Osteocyte (in vitro differentiated cells): ENCODE data around the gene HOXB13. TPM values are rescaled to one million over a fixed set of nuclear protein-coding genes. Genes with fewer than 3 reads are reported as not detected.

ENCODE experiments used
- DNase-seq: peaks from one replicate; pipeline ENCODE4 v3.0.0; 2021; ENCODE audit warnings: mixed read lengths; ENCODE audit not compliant: unreplicated experiment; ENCODE audit errors: extremely low spot score
- H3K27ac Mint-ChIP-seq: one replicate; pipeline ENCODE4 v1.8.0; 2021; ENCODE audit warnings: mild to moderate bottlenecking, mixed read lengths; ENCODE audit not compliant: unreplicated experiment
- H3K27me3 Mint-ChIP-seq: one replicate; pipeline ENCODE4 v1.8.0; 2021; ENCODE audit warnings: mixed read lengths; ENCODE audit not compliant: unreplicated experiment
- H3K36me3 Mint-ChIP-seq: one replicate; pipeline ENCODE4 v1.8.0; 2021; ENCODE audit warnings: mixed read lengths; ENCODE audit not compliant: unreplicated experiment
- H3K4me1 Mint-ChIP-seq: one replicate; pipeline ENCODE4 v1.8.0; 2021; ENCODE audit warnings: mixed read lengths; ENCODE audit not compliant: unreplicated experiment
- H3K4me3 Mint-ChIP-seq: one replicate; pipeline ENCODE4 v1.8.0; 2021; ENCODE audit warnings: mild to moderate bottlenecking, moderate library complexity, mixed read lengths; ENCODE audit not compliant: unreplicated experiment
- H3K9me3 Mint-ChIP-seq: one replicate; pipeline ENCODE4 v1.8.0; 2021; ENCODE audit warnings: mixed read lengths; ENCODE audit not compliant: unreplicated experiment
- total RNA-seq: library from RNA; stranded (reverse); gene quantifications from 2 replicates; pipeline ENCODE4 v1.2.1, GENCODE V29; 2021
- TF ChIP-seq, protein P1 (sequence below): fragments of 200-600 bp; sonication (generic); IDR thresholded peaks from 2 replicates; pipeline ENCODE4 v1.5.0; 2021; ENCODE audit warnings: antibody characterized with exemption, mild to moderate bottlenecking, moderate library complexity

HOXB13 gene
- total RNA-seq, 1 donor from 2014 or later, result not detected

DNA sequence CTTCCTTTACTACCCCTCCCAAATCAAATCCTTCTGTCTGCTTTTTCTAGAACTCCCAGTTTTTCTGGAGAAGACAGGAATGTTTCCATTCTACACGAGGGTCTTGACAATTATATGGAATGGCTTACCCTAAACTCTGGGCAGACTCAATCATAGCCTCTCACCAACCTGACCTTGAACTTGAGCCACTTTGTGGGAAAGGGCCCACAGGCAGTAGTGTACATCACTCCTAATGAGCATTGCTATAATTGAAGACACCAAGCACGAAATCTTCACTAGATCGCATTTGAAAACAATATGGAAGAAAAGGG lies 1.6 kb upstream of the HOXB13 start:
- Mint-ChIP-seq H3K4me3 (no peak overlapping the region), H3K9me3 (no peaks in the 10 kb centered on the region), H3K4me1 (peaks cover 20% of the 10 kb centered on the region), H3K36me3 (peaks cover 3% of the 10 kb centered on the region), H3K27ac (no peak overlapping the region), H3K27me3 (peaks cover 96% of the 10 kb centered on the region)
- no peak for DNase-seq
- TF ChIP-seq, protein P1, sequence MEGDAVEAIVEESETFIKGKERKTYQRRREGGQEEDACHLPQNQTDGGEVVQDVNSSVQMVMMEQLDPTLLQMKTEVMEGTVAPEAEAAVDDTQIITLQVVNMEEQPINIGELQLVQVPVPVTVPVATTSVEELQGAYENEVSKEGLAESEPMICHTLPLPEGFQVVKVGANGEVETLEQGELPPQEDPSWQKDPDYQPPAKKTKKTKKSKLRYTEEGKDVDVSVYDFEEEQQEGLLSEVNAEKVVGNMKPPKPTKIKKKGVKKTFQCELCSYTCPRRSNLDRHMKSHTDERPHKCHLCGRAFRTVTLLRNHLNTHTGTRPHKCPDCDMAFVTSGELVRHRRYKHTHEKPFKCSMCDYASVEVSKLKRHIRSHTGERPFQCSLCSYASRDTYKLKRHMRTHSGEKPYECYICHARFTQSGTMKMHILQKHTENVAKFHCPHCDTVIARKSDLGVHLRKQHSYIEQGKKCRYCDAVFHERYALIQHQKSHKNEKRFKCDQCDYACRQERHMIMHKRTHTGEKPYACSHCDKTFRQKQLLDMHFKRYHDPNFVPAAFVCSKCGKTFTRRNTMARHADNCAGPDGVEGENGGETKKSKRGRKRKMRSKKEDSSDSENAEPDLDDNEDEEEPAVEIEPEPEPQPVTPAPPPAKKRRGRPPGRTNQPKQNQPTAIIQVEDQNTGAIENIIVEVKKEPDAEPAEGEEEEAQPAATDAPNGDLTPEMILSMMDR, result no peak

DNA sequence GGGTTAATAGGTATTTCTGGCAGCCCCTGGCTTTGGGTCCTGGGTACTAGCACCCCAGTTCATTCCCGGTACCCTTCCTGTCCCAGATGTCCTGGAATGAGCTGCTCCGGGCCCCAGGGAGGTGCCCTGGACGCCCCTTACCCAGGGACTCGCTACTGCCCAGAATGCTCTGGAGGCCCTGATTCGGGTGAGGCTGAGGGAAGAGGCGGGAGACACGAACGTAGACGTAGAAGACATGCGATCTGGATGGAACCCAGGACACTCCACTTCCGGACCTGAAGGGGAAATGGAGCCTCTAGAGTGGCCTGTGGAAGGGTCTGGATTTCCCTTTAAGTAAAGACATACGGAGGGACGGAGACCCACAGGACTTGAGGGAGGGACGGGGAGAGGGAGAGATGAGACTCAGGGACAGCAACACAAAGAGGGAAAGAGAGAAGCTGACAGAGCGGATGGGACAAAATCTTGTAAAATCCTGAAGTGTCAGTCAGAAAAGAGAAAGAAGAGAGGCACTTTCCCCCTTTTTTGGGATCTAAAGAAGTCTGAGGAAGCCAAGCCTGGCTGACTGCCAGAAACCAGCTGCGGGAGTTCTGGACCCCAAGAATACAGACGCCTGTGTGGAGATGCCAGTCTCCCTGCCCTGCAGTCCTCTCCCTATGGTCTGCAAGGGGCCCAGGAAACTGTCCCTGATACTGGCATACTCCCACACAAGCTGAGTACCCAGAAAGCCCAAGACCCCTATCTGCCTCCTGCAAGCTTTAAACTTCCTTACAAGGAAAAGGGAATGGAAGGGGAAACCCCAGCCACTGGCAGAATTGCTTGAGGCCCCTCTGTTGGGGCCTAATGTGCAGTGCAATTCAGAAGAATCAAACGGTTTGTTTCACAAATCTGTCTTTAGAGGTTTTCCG lies 1.0 kb upstream of the HOXB13 start:
- TF ChIP-seq, protein P1, result no peak
- Mint-ChIP-seq H3K27me3 (peaks cover 95% of the 10 kb centered on the region), H3K27ac (no peak overlapping the region), H3K4me1 (peaks cover 20% of the 10 kb centered on the region), H3K9me3 (no peaks in the 10 kb centered on the region), H3K36me3 (peaks cover 3% of the 10 kb centered on the region), H3K4me3 (peak overlapping the region; percentile 54)
- DNase-seq, result no peak

DNA sequence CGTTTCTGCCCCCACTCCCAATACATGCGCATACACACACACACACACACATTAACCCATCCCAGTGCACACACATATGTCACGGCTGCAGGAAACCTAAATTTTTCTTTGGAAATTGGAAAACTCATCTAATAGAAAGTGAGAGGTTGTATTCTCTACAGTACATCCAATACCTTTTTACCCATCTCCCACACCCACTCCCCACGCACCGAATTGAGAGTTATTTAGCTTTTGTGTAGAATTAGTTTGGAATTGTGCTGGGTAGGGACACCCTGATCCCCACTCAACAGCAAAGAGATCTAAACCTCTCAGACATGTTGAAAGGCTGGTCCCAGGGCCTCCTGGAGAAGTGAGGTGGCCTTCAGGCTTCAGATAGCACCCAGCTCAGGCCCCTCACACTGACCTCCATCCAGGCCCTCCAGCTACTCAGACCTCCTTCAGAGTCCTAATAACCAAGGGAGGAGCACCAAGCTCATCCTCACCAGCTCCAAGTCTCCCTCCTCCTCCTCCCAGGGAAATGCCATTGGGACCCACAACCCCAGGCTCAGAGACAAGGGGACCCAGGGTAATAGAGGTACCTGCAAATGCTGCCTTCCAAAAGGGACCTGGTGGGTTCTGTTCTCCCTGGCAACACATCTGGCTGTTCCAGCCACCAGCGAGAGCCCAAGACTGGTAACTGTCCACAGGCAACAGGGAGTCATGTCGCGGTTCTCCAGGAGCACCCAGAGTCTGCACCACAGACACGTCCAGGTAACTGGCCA lies 955 bp downstream of the HOXB13 start:
- DNase-seq, result no peak
- Mint-ChIP-seq H3K27me3 (peaks cover 96% of the 10 kb centered on the region), H3K4me3 (no peak overlapping the region), H3K4me1 (peaks cover 27% of the 10 kb centered on the region), H3K9me3 (no peaks in the 10 kb centered on the region), H3K27ac (no peak overlapping the region), H3K36me3 (no peaks in the 10 kb centered on the region)
- TF ChIP-seq, protein P1, result no peak

DNA sequence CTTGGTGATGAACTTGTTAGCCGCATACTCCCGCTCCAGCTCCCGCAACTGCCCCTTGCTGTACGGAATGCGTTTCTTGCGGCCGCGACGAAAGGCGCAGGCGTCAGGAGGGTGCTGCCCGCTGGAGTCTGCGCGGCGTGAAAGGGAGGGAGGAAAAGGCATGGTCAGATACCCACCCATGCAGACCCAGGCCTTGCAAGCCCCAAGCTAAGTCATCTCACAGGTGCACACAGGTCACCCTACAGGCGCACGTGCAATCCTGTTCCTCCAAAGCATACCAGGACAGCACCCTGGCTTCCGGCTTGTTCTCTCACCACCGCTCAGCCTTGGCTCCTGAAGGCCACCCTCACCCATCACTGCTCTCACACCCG lies 1.6 kb downstream of the HOXB13 start:
- H3K9me3 Mint-ChIP-seq, result no peaks in the 10 kb centered on the region
- DNase-seq, result no peak
- H3K27ac Mint-ChIP-seq, result no peak overlapping the region
- H3K27me3 Mint-ChIP-seq, result peaks cover 96% of the 10 kb centered on the region
- peaks cover 27% of the 10 kb centered on the region for H3K4me1 Mint-ChIP-seq
- TF ChIP-seq, protein P1, result no peak
- no peaks in the 10 kb centered on the region for H3K36me3 Mint-ChIP-seq
- H3K4me3 Mint-ChIP-seq, result no peak overlapping the region
